Aorta (tissue), 5 donors: ENCODE results near the gene PTPRD. TPM values are rescaled to one million over a fixed set of nuclear protein-coding genes. Genes with fewer than 3 reads are reported as not detected.

Experiments used
- ATAC-seq: fragments of 200-7000 bp; cut with Tn5 transposase; one replicate; pipeline ENCODE4 v1.9.1; 2022; ENCODE audit warnings: moderate library complexity; ENCODE audit not compliant: low FRiP score
- DNase-seq, 2 donors: peaks; one replicate each; pipeline ENCODE4 v3.0.0-alpha.2; 2020
- H3K27ac ChIP-seq, 2 donors: one replicate each; pipeline ENCODE4 v1.5.1; 2013; ENCODE audit warnings: low read length in 2 of 2, mild to moderate bottlenecking in 2 of 2, moderate library complexity in 2 of 2, control low read depth in 1 of 2, inconsistent platforms in 1 of 2, low read depth in 1 of 2
- H3K27me3 ChIP-seq, 2 donors: one replicate each; pipeline ENCODE4 v1.6.1; 2013; ENCODE audit warnings: control low read depth in 1 of 2, low read length in 1 of 2, mild to moderate bottlenecking in 1 of 2, moderate library complexity in 1 of 2; ENCODE audit not compliant: insufficient read depth in 2 of 2, control insufficient read depth in 1 of 2
- H3K36me3 ChIP-seq, 2 donors: one replicate each; pipeline ENCODE4 v1.6.1; 2013; ENCODE audit warnings: control low read depth in 1 of 2, low read length in 1 of 2, mild to moderate bottlenecking in 1 of 2; ENCODE audit not compliant: insufficient read depth in 2 of 2, control insufficient read depth in 1 of 2
- H3K4me1 ChIP-seq, 2 donors: one replicate each; pipeline ENCODE4 v1.6.1; 2013; ENCODE audit warnings: low read length in 2 of 2, control low read depth in 1 of 2, mild to moderate bottlenecking in 1 of 2, moderate library complexity in 1 of 2; ENCODE audit not compliant: insufficient read depth in 2 of 2, control insufficient read depth in 1 of 2
- H3K4me3 ChIP-seq, 2 donors: one replicate each; pipeline ENCODE4 v1.5.1; 2013; ENCODE audit warnings: low read length in 2 of 2, control low read depth in 1 of 2, mild to moderate bottlenecking in 1 of 2
- H3K9me3 ChIP-seq: one replicate; pipeline ENCODE4 v1.6.1; 2013; ENCODE audit warnings: mild to moderate bottlenecking, low read length; ENCODE audit not compliant: control insufficient read depth
- WGBS, 2 donors: extraction: QIAGEN DNeasy Blood & Tissue Kit; methylation state at CpG; one replicate each; pipeline ENCODE4 v1.1.7; 2013; 5-methylcytosine and 5-hydroxymethylcytosine counted together
- intact Hi-C, 2 donors: fragments of 100-400 bp; cut with DNase I; formaldehyde crosslinking; loops; one replicate each; pipeline versions ENCODE4 v1.14.2 to v1.15.0; 2022
- polyA plus RNA-seq, 2 donors: library from polyadenylated mRNA; stranded (reverse); fragments of 200-250 nt; gene quantifications; one replicate each; pipeline ENCODE4 v1.2.3, GENCODE V29; 2013
- total RNA-seq, 2 donors: library from RNA; stranded (reverse); fragmentation: NEBNext Ultra II Directional; extraction: Animal tissue kit (Norgen Biotek cat#: 25700); gene quantifications; one replicate each; pipeline ENCODE4 v1.2.1, GENCODE V29; 2021
- donor health status: healthy with polysubstance abuse.
- donor health status: Bipolar disorder and iron deficiency.
- donor health status: DM: no; HTN: no; CAD: no.
- donor health status: DM: no; HTN: no; CAD: no.
- donor health status: DM: yes; HTN: yes; CAD: no.

The PTPRD gene
- total and polyA plus RNA-seq, 4 donors = 1.5 to 92.0 (median 29.4) TPM

DNA sequence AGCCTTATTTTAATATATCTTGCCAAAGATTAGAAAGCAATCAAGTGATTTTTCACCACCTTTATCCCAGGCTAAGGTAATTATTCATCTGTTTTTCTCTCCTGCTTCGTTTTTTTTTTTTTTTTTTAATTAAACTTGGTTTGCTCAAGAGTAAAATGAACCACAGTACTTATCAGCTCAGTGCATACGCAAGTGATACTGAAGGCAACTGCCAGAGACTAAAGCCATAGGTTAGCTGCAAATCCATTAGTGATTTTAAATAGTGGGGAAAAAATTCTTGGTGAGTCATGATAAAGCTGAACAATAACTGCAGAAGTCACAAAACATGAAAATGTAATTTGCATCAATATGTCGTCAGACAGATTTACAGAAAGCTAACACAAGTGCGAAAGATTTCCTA, 829.1 kb downstream of the PTPRD start:
- Histone ChIP-seq H3K9me3 (no peaks in the 10 kb centered on the region), H3K4me3 (no peak overlapping the region), H3K27me3 (no peaks in the 10 kb centered on the region), H3K36me3 (no peaks in the 10 kb centered on the region), H3K27ac (no peak overlapping the region), H3K4me1 (no peaks in the 10 kb centered on the region)
- intact Hi-C loops = no loop called here
- 83% methylated on average over 4 of the region's 4 CpGs for WGBS, 2 donors
- DNase-seq (no peak), ATAC-seq (no peak)

GRCh38 chr9:9783211-9783610, 829.6 kb downstream of the PTPRD start:
- Histone ChIP-seq H3K9me3 (no peaks in the 10 kb centered on the region), H3K27me3 (no peaks in the 10 kb centered on the region), H3K36me3 (no peaks in the 10 kb centered on the region), H3K27ac (no peak overlapping the region), H3K4me3 (no peak overlapping the region), H3K4me1 (no peaks in the 10 kb centered on the region)
- WGBS, 2 donors = 61 to 92% methylated on average over 2 of the region's 2 CpGs
- DNase-seq (no peak), ATAC-seq (no peak)
- intact Hi-C loops = no loop called here

GRCh38 chr9:9778293-9778692, 834.5 kb downstream of the PTPRD start:
- Histone ChIP-seq H3K4me3 (no peak overlapping the region), H3K27me3 (no peaks in the 10 kb centered on the region), H3K27ac (no peak overlapping the region), H3K9me3 (no peaks in the 10 kb centered on the region), H3K36me3 (no peaks in the 10 kb centered on the region), H3K4me1 (no peaks in the 10 kb centered on the region)
- intact Hi-C loops = no loop called here
- no peak for ATAC-seq
- 91 to 94% methylated on average over 6 of the region's 6 CpGs for WGBS, 2 donors
- no peak for DNase-seq

- 89 to 91% methylated on average over 2 of the region's 2 CpGs for WGBS, 2 donors
- Histone ChIP-seq H3K27me3 (no peaks in the 10 kb centered on the region), H3K27ac (no peak overlapping the region), H3K36me3 (no peaks in the 10 kb centered on the region), H3K4me1 (no peaks in the 10 kb centered on the region), H3K4me3 (no peak overlapping the region), H3K9me3 (no peaks in the 10 kb centered on the region)
- ATAC-seq (no peak), DNase-seq (no peak)
- intact Hi-C loops = no loop called here
Measured at GRCh38 chr9:9774471-9774870, 838.3 kb downstream of the PTPRD start.

GRCh38 chr9:9771314-9771713, 841.5 kb downstream of the PTPRD start:
- intact Hi-C loops = no loop called here
- H3K9me3 ChIP-seq = no peaks in the 10 kb centered on the region
- H3K36me3 ChIP-seq = no peaks in the 10 kb centered on the region
- no peaks in the 10 kb centered on the region for H3K4me1 ChIP-seq
- 93 to 96% methylated on average over 3 of the region's 3 CpGs for WGBS, 2 donors
- H3K4me3 ChIP-seq = no peak overlapping the region
- DNase-seq = no peak
- no peak overlapping the region for H3K27ac ChIP-seq
- ATAC-seq = no peak
- no peaks in the 10 kb centered on the region for H3K27me3 ChIP-seq

DNA sequence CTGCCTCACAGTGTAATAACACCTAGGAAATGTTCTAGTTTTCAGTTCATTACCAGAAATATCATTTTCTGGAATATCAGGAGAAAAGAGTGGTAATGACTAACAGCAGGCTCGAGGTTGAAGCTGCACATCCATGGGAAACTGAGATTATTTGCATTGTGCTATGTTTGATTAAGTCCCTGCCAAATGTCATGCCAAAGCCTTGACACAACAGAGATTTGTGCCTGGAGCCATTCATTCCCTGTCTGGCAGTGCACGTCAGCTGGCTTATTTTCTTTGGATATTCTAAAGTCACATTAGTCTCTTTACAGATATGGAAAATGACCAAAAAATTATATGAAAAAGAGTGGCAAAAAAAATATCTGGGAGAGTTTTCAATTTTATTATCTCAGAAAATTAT, 848.0 kb downstream of the PTPRD start:
- Histone ChIP-seq H3K36me3 (no peaks in the 10 kb centered on the region), H3K4me3 (no peak overlapping the region), H3K9me3 (no peaks in the 10 kb centered on the region), H3K27ac (no peak overlapping the region), H3K4me1 (peaks cover 0 to 3% of the 10 kb centered on the region in 2 donors), H3K27me3 (no peaks in the 10 kb centered on the region)
- 3 to 5% methylated on average over 2 of the region's 2 CpGs for WGBS, 2 donors
- no peak for DNase-seq
- intact Hi-C loops = no loop called here
- peak; percentile 57 for ATAC-seq

DNA sequence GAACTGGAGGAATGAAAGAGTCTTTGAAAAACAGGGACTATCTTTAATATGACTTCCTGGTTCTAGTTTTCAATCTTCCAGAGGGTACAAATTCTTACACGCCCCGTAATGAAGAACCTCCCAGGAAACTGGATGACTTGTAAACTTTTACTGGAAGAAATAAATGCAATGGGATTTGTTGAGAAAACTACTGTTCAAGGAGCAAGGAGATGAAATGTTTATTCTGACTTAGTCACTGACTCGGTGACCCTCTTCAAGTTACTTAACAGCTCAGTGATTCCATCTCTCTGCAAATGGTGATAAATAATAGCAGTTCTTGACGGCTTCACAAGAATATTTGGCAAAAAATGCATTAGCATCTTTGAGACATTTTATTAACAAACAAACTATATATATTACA, 858.6 kb downstream of the PTPRD start:
- intact Hi-C loops = loop anchor here in 1 of 2 donors (10.0 kb wide), 1 partner anchor 109 kb away; no protein-coding TSS in a partner anchor
- H3K36me3 ChIP-seq = no peaks in the 10 kb centered on the region
- H3K4me1 ChIP-seq = peaks cover 1 to 3% of the 10 kb centered on the region in 2 donors
- DNase-seq = no peak
- H3K27ac ChIP-seq = no peak overlapping the region
- WGBS, 2 donors = 85 to 86% methylated on average over 4 of the region's 4 CpGs
- H3K4me3 ChIP-seq = no peak overlapping the region
- ATAC-seq = no peak
- no peaks in the 10 kb centered on the region for H3K9me3 ChIP-seq
- H3K27me3 ChIP-seq = no peaks in the 10 kb centered on the region

DNA sequence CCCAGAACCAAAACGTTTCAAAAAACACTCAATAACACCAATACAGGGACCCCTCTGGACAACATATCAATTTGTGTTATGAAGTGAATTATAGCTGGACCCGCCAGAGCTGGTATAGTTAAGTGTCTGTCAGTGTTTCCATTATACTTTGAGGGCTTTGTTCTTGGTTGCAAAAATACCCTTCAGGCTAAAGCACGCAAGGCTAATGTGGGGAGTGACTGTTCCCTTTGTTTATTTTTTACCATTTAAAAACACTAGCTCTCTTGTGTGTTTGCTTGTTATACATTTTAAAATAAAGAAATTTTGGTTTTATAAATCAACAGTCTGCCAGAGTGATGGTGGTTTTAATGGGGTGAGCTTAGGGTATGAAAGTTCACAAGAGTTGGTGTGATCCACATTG, 859.5 kb downstream of the PTPRD start:
- 75 to 83% methylated on average over 3 of the region's 3 CpGs for WGBS, 2 donors
- intact Hi-C loops = loop anchor here in 1 of 2 donors (10.0 kb wide), 1 partner anchor 108 kb away; no protein-coding TSS in a partner anchor
- Histone ChIP-seq H3K9me3 (no peaks in the 10 kb centered on the region), H3K27me3 (no peaks in the 10 kb centered on the region), H3K27ac (no peak overlapping the region), H3K4me3 (no peak overlapping the region), H3K4me1 (peaks cover 1 to 3% of the 10 kb centered on the region in 2 donors), H3K36me3 (no peaks in the 10 kb centered on the region)
- DNase-seq (no peak), ATAC-seq (no peak)

DNA sequence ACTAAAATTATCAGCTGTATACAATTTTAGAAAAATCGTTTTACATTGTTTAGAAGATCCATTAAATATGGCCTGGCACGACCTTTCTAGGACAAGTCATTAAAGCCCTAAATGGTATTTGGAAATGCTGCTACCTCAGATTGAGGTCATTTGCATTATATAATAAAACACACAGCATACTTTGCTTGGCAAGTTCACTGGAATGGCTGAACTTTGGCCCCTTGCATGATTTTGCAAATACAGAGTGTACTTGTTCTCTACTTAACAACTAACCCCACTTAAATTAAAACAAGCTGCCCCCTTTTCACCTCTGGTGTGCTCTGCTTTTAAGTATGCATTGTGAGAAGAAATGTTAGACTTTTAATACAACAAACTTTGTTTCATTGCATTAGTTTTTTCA, 860.1 kb downstream of the PTPRD start:
- H3K9me3 ChIP-seq = no peaks in the 10 kb centered on the region
- intact Hi-C loops = loop anchor here in 1 of 2 donors (10.0 kb wide), 1 partner anchor 108 kb away; no protein-coding TSS in a partner anchor
- ATAC-seq = no peak

More for the DNA sequence above, 860.1 kb downstream of the PTPRD start:
- H3K4me1 ChIP-seq = peaks cover 1 to 3% of the 10 kb centered on the region in 2 donors
- no peak for DNase-seq
- no peaks in the 10 kb centered on the region for H3K27me3 ChIP-seq
- H3K36me3 ChIP-seq = no peaks in the 10 kb centered on the region
- H3K27ac ChIP-seq = no peak overlapping the region
- H3K4me3 ChIP-seq = no peak overlapping the region
- WGBS, 2 donors = 22 to 23% methylated on average over 2 of the region's 2 CpGs
